ENCODE results near the gene SH2D3C.
A peak's percentile ranks its signal among the peaks of the same experiment; 100 is the strongest.

Gene SH2D3C

GRCh38 chr9:127716412-127716811 is 62.1 kb downstream of the SH2D3C start:
- Histone ChIP-seq H3K27me3 (no peaks in the 10 kb centered on the region), H3K36me3 (no peaks in the 10 kb centered on the region), H3K4me3 (ENCODE audit: low read depth, low read length) (no peak overlapping the region; the same call in 1 of the 2 replicates), H3K9me3 (no peaks in the 10 kb centered on the region), H3K4me1 (peaks cover 10% of the 10 kb centered on the region)
- TF ChIP-seq, protein P1, sequence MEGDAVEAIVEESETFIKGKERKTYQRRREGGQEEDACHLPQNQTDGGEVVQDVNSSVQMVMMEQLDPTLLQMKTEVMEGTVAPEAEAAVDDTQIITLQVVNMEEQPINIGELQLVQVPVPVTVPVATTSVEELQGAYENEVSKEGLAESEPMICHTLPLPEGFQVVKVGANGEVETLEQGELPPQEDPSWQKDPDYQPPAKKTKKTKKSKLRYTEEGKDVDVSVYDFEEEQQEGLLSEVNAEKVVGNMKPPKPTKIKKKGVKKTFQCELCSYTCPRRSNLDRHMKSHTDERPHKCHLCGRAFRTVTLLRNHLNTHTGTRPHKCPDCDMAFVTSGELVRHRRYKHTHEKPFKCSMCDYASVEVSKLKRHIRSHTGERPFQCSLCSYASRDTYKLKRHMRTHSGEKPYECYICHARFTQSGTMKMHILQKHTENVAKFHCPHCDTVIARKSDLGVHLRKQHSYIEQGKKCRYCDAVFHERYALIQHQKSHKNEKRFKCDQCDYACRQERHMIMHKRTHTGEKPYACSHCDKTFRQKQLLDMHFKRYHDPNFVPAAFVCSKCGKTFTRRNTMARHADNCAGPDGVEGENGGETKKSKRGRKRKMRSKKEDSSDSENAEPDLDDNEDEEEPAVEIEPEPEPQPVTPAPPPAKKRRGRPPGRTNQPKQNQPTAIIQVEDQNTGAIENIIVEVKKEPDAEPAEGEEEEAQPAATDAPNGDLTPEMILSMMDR (IDR thresholded peaks at IDR 0.05; ENCODE audit: low read depth, low read length): no peak
- no peak for DNase-seq

- DNase-seq: peak; percentile 98
- no peaks in the 10 kb centered on the region for H3K27me3 ChIP-seq
- H3K9me3 ChIP-seq: no peaks in the 10 kb centered on the region
- H3K4me3 ChIP-seq (ENCODE audit: low read depth, low read length): peak within 1 kb of the TSS; percentile 88
- no peaks in the 10 kb centered on the region for H3K36me3 ChIP-seq
- peaks cover 10% of the 10 kb centered on the region for H3K4me1 ChIP-seq
- TF ChIP-seq, protein P1 (IDR thresholded peaks at IDR 0.05; ENCODE audit: low read depth, low read length): no peak
These were observed 62.8 kb downstream of the SH2D3C start, which contains the start of the genes PTRH1 and TTC16 for GRCh38 chr9:127715470-127716337. TSS of gene PTRH1 (minus strand) at chr9:127715663. CDS start at chr9:127715639, 24 bp downstream. TSS of gene TTC16 (plus strand) at chr9:127716079. CDS start at chr9:127716146, 67 bp downstream.

GRCh38 chr9:127714951-127715469 is 63.5 kb downstream of the SH2D3C start:
- Histone ChIP-seq H3K4me3 (ENCODE audit: low read depth, low read length) (peak overlapping the region; percentile 88), H3K9me3 (no peaks in the 10 kb centered on the region), H3K36me3 (no peaks in the 10 kb centered on the region), H3K27me3 (no peaks in the 10 kb centered on the region), H3K4me1 (peaks cover 8% of the 10 kb centered on the region)
- TF ChIP-seq, protein P1 (IDR thresholded peaks at IDR 0.05; ENCODE audit: low read depth, low read length): no peak
- DNase-seq: no peak

DNA sequence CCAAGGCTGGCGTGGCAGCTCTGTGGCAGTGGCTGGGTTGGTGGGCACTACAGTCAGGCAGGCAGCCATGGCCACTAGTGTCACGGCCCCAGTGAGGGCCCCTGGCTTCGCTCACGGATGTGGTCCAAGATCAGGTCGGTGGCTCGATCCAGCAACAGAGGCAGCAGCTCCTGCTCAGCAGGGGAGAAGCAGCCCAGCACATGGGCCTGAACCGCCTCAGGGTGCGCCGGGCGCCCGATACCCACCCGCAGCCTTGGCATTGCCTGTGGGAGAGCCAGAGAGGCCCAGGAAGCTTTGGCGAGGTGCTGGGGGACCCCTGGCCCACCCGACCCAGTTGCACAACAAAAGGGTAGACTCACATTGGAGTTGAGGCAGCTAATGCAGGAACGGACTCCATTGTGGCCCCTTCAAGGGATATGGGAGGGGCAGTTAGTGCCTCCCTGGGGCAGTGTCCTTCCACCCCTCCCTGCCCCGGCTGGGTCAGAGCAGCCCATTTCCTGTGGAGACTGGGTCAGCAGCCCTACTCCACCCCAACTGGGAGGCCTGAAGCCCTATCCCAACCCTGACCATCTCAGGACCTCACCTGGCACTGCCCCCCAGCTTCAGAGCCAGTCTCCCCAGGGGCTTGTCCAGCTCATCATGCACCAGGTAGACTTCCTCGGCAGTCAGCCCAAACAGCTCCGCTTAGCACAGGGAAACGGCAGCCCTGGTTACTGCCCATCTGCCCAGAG is 64.3 kb downstream of the SH2D3C start:
- peak overlapping the region; percentile 88 for H3K4me3 ChIP-seq (ENCODE audit: low read depth, low read length)
- TF ChIP-seq, protein P1 (IDR thresholded peaks at IDR 0.05; ENCODE audit: low read depth, low read length): no peak
- 0 out of 2 replicates have a peak, but pooled peaks cover under 1% of the 10 kb centered on the region for H3K9me3 ChIP-seq
- H3K4me1 ChIP-seq: peaks cover 4% of the 10 kb centered on the region
- H3K27me3 ChIP-seq: no peaks in the 10 kb centered on the region
- DNase-seq: no peak
- H3K36me3 ChIP-seq: no peaks in the 10 kb centered on the region; the same call in 1 of the 2 replicates

GRCh38 chr9:127712867-127713266 is 65.6 kb downstream of the SH2D3C start:
- Histone ChIP-seq H3K36me3 (no peaks in the 10 kb centered on the region; the same call in 1 of the 2 replicates), H3K27me3 (no peaks in the 10 kb centered on the region), H3K9me3 (peaks cover 8% of the 10 kb centered on the region; the same call in 1 of the 2 replicates), H3K4me1 (peaks cover 4% of the 10 kb centered on the region), H3K4me3 (ENCODE audit: low read depth, low read length) (no peak overlapping the region)
- TF ChIP-seq, protein P1 (IDR thresholded peaks at IDR 0.05; ENCODE audit: low read depth, low read length): no peak
- no peak for DNase-seq

All from BE2C (cell line).